ENCODE results near the gene POLR3K. TPM values are rescaled to one million over a fixed set of nuclear protein-coding genes. Genes with fewer than 3 reads are reported as not detected.

The POLR3K gene
- total RNA-seq, 1 donor from 2014 or later = 8.4 TPM

GRCh38 chr16:66309-67182, 13.1 kb upstream of the POLR3K start:
- no peak for DNase-seq (ENCODE audit: low read depth, low spot score)

DNA sequence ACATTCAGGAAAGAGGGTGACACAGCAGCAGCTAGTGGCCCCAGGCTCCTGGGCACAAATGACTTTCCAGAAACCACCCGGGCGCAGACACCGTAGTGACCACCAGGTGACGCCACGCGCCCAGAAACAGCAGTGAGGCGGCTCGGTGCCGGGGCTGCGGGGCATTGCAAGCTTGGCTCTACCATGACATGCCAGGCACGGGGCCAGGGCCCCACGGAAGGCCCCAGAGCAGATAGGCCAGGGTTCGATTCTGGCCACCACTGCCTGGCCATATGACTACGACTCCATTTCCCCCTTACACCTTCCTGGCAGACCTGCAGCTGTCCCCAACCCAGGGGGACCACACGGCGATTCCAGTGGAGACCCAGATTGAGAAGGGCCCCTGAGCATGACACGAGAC, 12.3 kb upstream of the POLR3K start:
- no peak for DNase-seq (ENCODE audit: low read depth, low spot score)

- no peak for DNase-seq (ENCODE audit: low read depth, low spot score)
Observed at GRCh38 chr16:64914-65255, 11.5 kb upstream of the POLR3K start.

- DNase-seq (ENCODE audit: low read depth, low spot score) = no peak
Observed at GRCh38 chr16:63998-64913, 10.8 kb upstream of the POLR3K start.

DNA sequence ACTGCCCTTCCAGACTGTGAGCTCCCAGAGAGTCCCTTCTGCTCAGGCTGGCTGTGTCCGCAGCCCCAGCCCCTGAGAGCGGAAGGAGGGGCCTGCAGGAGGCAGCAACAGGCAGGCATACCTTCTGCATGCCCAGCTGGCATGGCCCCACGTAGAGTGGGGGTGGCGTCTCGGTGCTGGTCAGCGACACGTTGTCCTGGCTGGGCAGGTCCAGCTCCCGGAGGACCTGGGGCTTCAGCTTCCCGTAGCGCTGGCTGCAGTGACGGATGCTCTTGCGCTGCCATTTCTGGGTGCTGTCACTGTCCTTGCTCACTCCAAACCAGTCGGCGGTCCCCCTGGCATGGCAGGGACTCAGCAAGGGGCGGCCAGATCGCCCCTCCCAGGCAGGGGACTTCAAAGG, 10.1 kb upstream of the POLR3K start:
- no peak for DNase-seq (ENCODE audit: low read depth, low spot score)

DNA sequence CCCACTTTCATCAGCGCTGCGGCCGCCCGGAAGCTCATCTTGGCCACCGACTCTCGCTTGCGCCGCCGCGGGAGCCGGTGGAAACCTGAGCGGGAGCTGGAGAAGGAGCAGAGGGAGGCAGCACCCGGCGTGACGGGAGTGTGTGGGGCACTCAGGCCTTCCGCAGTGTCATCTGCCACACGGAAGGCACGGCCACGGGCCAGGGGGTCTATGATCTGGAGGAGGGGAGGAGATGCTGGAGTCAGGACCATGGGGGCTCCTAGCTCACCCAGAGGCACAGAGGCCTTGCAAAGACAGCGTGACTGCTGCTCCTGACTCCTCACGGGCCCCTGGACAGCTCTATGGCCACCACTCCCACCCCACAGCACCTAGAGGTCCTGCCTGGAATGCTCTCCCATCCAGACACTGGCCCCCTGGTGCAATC, 9.6 kb upstream of the POLR3K start:
- DNase-seq (ENCODE audit: low read depth, low spot score) = no peak

DNA sequence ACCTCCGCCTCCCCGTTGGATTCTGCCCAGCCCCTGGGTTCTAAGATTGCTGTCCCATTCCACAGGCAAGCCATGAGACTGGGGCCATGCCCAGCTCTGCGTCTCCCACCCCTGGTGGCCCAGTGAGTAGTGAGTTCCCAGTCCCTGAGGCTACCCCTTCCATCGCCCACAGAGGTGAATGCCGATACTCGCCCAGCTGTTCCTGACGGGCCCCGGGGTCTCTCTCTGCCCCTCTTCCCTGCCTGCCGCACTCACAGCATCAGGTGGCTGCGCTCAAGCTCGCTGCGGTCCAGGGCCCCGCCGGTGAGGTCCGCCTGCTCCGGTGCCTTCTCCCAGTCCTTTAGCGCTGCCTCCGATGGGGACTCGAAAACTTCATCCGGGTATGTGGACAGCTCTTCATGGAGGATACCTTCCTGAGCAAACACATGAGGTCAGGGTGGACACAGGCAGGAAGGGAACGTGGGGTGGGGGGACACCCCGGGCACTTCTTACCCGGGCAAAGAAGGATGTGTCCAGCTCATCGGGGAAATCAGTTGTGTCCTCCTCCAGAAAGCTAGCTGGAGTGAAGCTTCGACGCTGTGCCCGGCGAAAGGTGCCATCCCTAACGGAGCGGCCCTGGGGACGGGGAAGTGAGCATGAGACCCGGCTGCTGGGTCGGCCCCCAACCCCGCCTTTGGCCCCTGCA, 9.0 kb upstream of the POLR3K start:
- DNase-seq (ENCODE audit: low read depth, low spot score) = no peak

- no peak for DNase-seq (ENCODE audit: low read depth, low spot score)
Observed at GRCh38 chr16:61879-62281, 8.5 kb upstream of the POLR3K start.

DNA sequence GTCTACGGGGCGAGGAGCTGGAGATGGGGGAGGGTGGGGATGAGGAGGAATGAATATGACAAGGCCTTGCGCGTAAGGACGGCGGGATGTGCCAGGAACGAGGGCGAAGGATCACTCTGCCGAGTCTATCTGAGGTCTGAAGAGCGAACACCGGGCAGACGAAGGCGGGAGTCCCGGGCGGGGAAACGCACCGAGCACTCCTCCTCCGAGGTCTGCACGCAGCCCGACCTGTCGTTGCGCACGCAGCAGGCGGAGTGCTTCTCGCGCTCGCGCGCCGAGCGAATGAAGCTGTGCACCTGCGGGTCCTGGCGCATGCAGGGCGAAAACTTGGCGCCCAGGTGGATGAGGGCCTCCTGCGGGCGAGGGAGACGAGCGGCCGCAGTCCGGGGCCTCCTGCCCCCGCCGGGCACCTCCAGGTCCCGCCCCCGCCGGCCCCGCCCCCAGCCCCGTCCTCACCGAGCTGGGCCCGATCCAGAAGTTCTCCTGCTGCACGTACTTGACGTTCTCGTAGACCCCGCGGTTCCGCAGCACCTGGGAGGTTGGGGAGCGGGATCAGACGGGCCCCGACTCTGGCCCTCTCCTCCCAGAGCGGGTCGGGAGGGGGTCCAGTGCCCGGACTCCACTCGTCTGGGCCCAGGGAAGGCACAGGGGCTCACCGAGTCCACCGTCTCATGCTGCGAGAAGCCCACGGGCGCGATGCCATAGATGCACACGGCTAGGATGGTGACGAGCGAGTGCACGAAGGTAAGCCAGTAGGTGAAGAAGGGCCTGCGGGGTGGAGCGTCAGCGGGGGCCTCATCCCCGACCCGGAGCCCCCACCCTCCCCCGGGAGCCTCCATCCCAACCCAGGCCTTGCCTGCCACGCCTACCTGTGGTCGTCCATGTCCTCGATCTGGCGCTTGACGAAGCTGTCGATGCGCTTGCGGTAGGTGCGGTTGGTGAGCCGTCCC, 7.8 kb upstream of the POLR3K start:
- DNase-seq (ENCODE audit: low read depth, low spot score) = no peak

DNA sequence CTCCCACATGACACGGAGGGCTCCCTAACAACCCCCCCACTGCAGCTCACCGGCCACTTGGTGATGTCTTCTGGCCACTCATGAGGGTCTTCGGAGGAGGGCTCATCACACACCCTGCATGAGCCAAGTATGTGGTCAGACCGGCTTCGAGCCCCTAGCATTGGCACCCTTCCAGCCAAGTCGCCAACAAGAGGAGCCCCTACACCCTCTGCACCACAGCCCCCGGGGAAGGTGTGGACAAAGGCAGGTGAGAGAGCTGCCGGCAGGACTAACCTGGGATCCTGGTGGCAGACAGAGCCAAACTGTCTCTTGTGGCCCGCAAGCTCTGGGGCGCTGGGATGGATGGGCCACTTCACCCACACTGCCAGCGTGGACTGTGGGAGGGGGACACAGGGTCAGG, 6.8 kb upstream of the POLR3K start:
- no peak for DNase-seq (ENCODE audit: low read depth, low spot score)

DNA sequence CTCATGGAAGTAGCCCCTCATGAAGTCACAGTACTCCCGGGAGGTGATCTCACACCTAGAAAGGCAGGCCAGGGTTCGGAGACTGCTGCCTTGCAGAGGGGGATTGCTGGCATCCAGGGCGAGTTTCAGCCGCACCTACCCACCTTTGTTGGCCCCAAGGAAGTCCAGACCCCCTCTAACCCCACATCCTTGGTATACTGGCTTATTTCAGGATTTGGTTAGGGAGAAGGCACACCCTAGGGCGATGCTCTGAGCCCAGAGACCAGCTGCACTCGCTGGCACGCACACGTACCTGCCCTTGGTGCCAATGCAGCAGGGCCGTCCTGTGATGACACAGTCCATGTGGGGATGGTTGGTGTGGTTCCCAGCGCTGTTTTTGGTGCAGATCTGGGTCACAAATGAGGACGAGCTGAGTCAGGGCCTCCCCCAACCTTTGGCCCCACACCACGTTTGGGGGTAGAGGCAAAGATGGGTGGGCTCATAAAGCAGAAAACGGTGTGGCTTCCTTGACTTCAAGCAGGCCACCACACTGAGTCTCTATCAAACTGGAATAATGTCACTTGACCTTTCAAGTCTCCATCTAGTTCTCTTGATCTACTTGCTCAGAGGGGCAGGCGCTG, 6.1 kb upstream of the POLR3K start:
- DNase-seq (ENCODE audit: low read depth, low spot score) = no peak

GRCh38 chr16:58491-59439, 5.4 kb upstream of the POLR3K start:
- DNase-seq (ENCODE audit: low read depth, low spot score) = no peak

GRCh38 chr16:57711-58110, 4.3 kb upstream of the POLR3K start:
- no peak for DNase-seq (ENCODE audit: low read depth, low spot score)

- DNase-seq (ENCODE audit: low read depth, low spot score) = no peak
Observed at GRCh38 chr16:56231-56927, 3.0 kb upstream of the POLR3K start.

GRCh38 chr16:55571-56136, 2.2 kb upstream of the POLR3K start:
- DNase-seq (ENCODE audit: low read depth, low spot score) = no peak

- no peak for DNase-seq (ENCODE audit: low read depth, low spot score)
Observed at GRCh38 chr16:54237-54581, 801 bp upstream of the POLR3K start.

DNA sequence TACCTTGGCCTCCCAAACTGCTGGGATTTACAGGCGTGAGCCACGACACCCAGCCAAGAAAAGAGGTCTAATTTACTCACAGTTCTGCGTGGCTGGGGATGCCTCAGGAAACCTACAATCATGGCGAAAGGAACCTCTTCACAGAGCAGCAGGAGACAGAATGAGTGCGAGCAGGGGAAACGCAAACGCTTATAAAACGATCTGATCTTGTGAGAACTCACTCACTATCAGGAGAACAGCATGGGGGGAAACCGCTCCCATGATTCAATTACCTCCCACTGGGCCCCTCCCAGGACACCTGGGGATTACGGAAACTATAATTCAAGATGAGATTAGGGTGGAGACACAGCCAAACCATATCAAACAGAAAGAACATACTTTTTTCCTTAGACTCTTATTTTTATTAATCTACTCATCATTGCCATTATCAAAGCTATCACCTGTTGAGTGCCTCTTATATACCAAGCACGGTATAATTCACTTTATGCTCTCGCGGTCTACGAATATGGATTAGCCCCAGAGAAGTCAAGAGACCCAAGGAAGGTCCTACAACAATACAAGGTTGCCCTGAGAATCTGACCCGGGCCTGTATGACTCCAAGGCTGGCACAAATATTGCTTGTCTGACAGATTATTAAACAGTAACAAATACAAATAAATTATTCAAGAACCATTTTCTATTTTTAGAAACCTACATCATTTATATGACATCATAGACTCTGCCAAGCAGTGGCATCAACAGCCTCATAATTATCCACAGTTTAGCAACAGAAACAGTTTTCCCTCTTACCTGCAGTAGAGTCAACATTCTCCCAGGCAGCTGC, 2.4 kb downstream of the POLR3K start:
- no peak for DNase-seq (ENCODE audit: low read depth, low spot score)
